K562 (cell line): Measurements from ENCODE around the gene GPATCH3. TPM values are rescaled to one million over a fixed set of nuclear protein-coding genes. Genes with fewer than 3 reads are reported as not detected.

Source experiments
- ATAC-seq: fragments of 200-7000 bp; cut with Tn5 transposase; 3 replicates; pipeline ENCODE4 v1.9.1; 2020; ENCODE audit warnings: moderate library complexity
- BruUV-seq: library from RNA; stranded (reverse); fragments of 400-500 nt; replicated peaks from 2 replicates; lab custom pipeline; 2021; lab: Mats Ljungman, UMichigan
- CTCF ChIA-PET: fragments of 300-600 bp; formaldehyde crosslinking; extraction: SDS; loops from one replicate; lab custom pipeline; 2021; ENCODE audit warnings: low intra/inter-chr PET ratio; lab: Yijun Ruan, JAX
- POLR2A ChIA-PET: fragments of 300-600, 350-650 bp; sonication (Branson Sonifier 250); formaldehyde crosslinking; extraction: SDS; loops from one replicate; lab custom pipeline; 2021; ENCODE audit warnings: antibody characterized with exemption, inconsistent platforms; lab: Yijun Ruan, JAX
- DNase-seq, 4 experiments: peaks; one replicate each; pipeline versions ENCODE4 v3.0.0 to v3.0.0-alpha.2; 2011 to 2018; ENCODE audit warnings: low spot score in 3 of 4, mixed read lengths in 3 of 4; ENCODE audit errors: extremely low read depth in 1 of 4
- FAIRE-seq: peaks from 2 replicates; lab custom pipeline; 2011; peaks lifted over from hg19 to GRCh38; lab: Jason Lieb, UNC
- H2AFZ ChIP-seq: 2 replicates; pipeline ENCODE4 v1.6.0; 2011; ENCODE audit warnings: low read depth, low read length, control low read depth, inconsistent platforms
- H3K27ac ChIP-seq: fragments of 200-600 bp; 3 replicates; pipeline ENCODE4 v1.8.0; 2011; ENCODE audit warnings: low read depth, mild to moderate bottlenecking, control low read depth, inconsistent platforms, low read length, moderate library complexity, mixed read lengths; ENCODE audit errors: extremely low read depth
- H3K27me3 ChIP-seq, 2 experiments: fragments of 300-600 bp in 1 of 2; 2 replicates in 1 of 2; 3 replicates in 1 of 2; pipeline versions ENCODE4 v1.6.0 to v1.8.0; 2011; ENCODE audit warnings: inconsistent platforms in 2 of 2, low read length in 2 of 2, mild to moderate bottlenecking in 1 of 2, mixed read lengths in 1 of 2, moderate library complexity in 1 of 2; ENCODE audit not compliant: control insufficient read depth in 2 of 2, insufficient read depth in 2 of 2
- H3K36me3 ChIP-seq: fragments of 300-600 bp; 3 replicates; pipeline ENCODE4 v1.8.0; 2011; ENCODE audit warnings: mild to moderate bottlenecking, low read length, inconsistent platforms; ENCODE audit not compliant: control insufficient read depth, insufficient read depth
- H3K4me1 ChIP-seq, 2 experiments: fragments of 200-600 bp in 1 of 2; replicated peaks in 1 of 2; 2 replicates in 1 of 2; 3 replicates in 1 of 2; pipeline versions ENCODE4 v1.5.1 to v1.8.0; 2011; ENCODE audit warnings: inconsistent platforms in 2 of 2, low read length in 2 of 2, mild to moderate bottlenecking in 1 of 2, mixed read lengths in 1 of 2, moderate library complexity in 1 of 2; ENCODE audit not compliant: control insufficient read depth in 2 of 2, insufficient read depth in 2 of 2
- H3K4me2 ChIP-seq: 2 replicates; pipeline ENCODE4 v1.6.1; 2011; ENCODE audit warnings: low read length, control low read depth, inconsistent platforms, mixed read lengths; ENCODE audit not compliant: insufficient read depth
- H3K4me3 ChIP-seq: fragments of 200-600 bp; sonication (generic), shearing (Covaris generic); 2 replicates; pipeline ENCODE4 v1.5.1; 2016; ENCODE audit warnings: control low read depth, inconsistent platforms
- H3K79me2 ChIP-seq: fragments of 200-600 bp; 3 replicates; pipeline ENCODE4 v1.8.0; 2011; ENCODE audit warnings: low read length, inconsistent platforms; ENCODE audit not compliant: control insufficient read depth, insufficient read depth
- H3K9ac ChIP-seq, 2 experiments: 2 replicates each; pipeline versions ENCODE4 v1.6.0 to v1.6.1; 2011; ENCODE audit warnings: low read depth in 2 of 2, low read length in 2 of 2, control low read depth in 1 of 2, inconsistent platforms in 1 of 2, mild to moderate bottlenecking in 1 of 2, mixed read lengths in 1 of 2; ENCODE audit not compliant: insufficient read depth in 1 of 2
- H3K9me1 ChIP-seq: one replicate; pipeline ENCODE4 v1.6.0; 2011; ENCODE audit warnings: inconsistent platforms, mild to moderate bottlenecking, low read length, moderate library complexity; ENCODE audit not compliant: control insufficient read depth, insufficient read depth
- H3K9me3 ChIP-seq: replicated peaks from 2 replicates; pipeline ENCODE4 v1.5.1; 2011; ENCODE audit warnings: low read depth, low read length, inconsistent platforms; ENCODE audit not compliant: control insufficient read depth, insufficient read depth
- H4K20me1 ChIP-seq: replicated peaks from 2 replicates; pipeline ENCODE4 v1.6.1; 2011; ENCODE audit warnings: low read length, inconsistent platforms, mixed read lengths; ENCODE audit not compliant: control insufficient read depth, insufficient read depth
- CBFA2T2 ChIP-seq: fragments of 450-650 bp; conservative IDR thresholded peaks from 2 replicates; pipeline ENCODE4 v1.6.1; 2017; ENCODE audit warnings: mild to moderate bottlenecking
- CEBPB ChIP-seq: fragments of 450-650 bp; IDR thresholded peaks from 2 replicates; pipeline ENCODE4 v1.6.1; 2016; ENCODE audit warnings: missing genetic modification characterization, missing compliant biosample characterization
- GABPB2 ChIP-seq: fragments of 250-450 bp; sonication (Bioruptor Pico); conservative IDR thresholded peaks from 2 replicates; pipeline ENCODE4 v1.5.1; 2021; ENCODE audit warnings: mild to moderate bottlenecking
- HDAC6 ChIP-seq: IDR thresholded peaks from 2 replicates; pipeline ENCODE4 v1.6.1; 2012; ENCODE audit warnings: low read depth, mild to moderate bottlenecking, control low read depth, inconsistent platforms, low read length, moderate library complexity
- HMG20A ChIP-seq: fragments of 450-650 bp; formaldehyde crosslinking; conservative IDR thresholded peaks from 2 replicates; pipeline ENCODE4 v1.4.0; 2020; ENCODE audit warnings: mild to moderate bottlenecking, mixed read lengths
- MCM3 ChIP-seq: fragments of 450-650 bp; IDR thresholded peaks from 2 replicates; pipeline ENCODE4 v1.6.1; 2016
- MEIS2 ChIP-seq: fragments of 450-650 bp; IDR thresholded peaks from 2 replicates; pipeline ENCODE4 v1.6.1; 2014; ENCODE audit warnings: mild to moderate bottlenecking; ENCODE audit not compliant: partially characterized antibody
- NR4A1 ChIP-seq, 2 experiments: fragments of 250-450 bp in 1 of 2; fragments of 450-650 bp in 1 of 2; sonication (Bioruptor Pico) in 1 of 2; IDR thresholded peaks; 2 replicates each; pipeline versions ENCODE4 v1.4.0 to v1.6.1; 2016 to 2020; ENCODE audit warnings: mild to moderate bottlenecking in 2 of 2, missing compliant biosample characterization in 1 of 2, missing genetic modification characterization in 1 of 2, moderate library complexity in 1 of 2
- PHTF2 ChIP-seq: fragments of 250-450 bp; sonication (Bioruptor Pico); IDR thresholded peaks from 2 replicates; pipeline ENCODE4 v1.5.0; 2021; ENCODE audit warnings: mild to moderate bottlenecking
- SMAD1 ChIP-seq: fragments of 150-350 bp; IDR thresholded peaks from 2 replicates; pipeline ENCODE4 v1.6.1; 2014; ENCODE audit warnings: low read length, low read depth; ENCODE audit not compliant: partially characterized antibody
- SMARCA4 ChIP-seq: fragments of 450-650 bp; IDR thresholded peaks from 2 replicates; pipeline ENCODE4 v1.6.1; 2016
- TCFL5 ChIP-seq: fragments of 250-450 bp; sonication (Bioruptor Pico); conservative IDR thresholded peaks from 2 replicates; pipeline ENCODE4 v1.6.1; 2021; ENCODE audit warnings: mild to moderate bottlenecking, moderate library complexity, matching md5 sums
- TFE3 ChIP-seq: fragments of 450-650 bp; formaldehyde crosslinking; IDR thresholded peaks from 2 replicates; pipeline ENCODE4 v1.4.0; 2020; ENCODE audit warnings: mild to moderate bottlenecking, mixed read lengths
- ZNF121 ChIP-seq: sonication (generic); formaldehyde crosslinking; conservative IDR thresholded peaks from 2 replicates; pipeline ENCODE4 v1.8.0; 2022; ENCODE audit warnings: missing genetic modification reagents
- ZNF77 ChIP-seq: fragments of 250-450 bp; sonication (Bioruptor Pico); IDR thresholded peaks from 2 replicates; pipeline ENCODE4 v1.5.0; 2020
- WGBS: fragments of 100-300 bp; shearing (Covaris generic); methylation state at CpG from one replicate; pipeline ENCODE4 v1.1.6; 2016; ENCODE audit warnings: low coverage, mixed read lengths; ENCODE audit not compliant: insufficient coverage; ENCODE audit errors: missing lambda C conversion rate; 5-methylcytosine and 5-hydroxymethylcytosine counted together
- in situ Hi-C: fragments of 300-500 bp; cut with MboI; formaldehyde crosslinking; loops from 4 replicates; pipeline ENCODE4 v1.15.0; 2018; ENCODE audit warnings: inconsistent platforms, mixed read lengths
- intact Hi-C: fragments of 100-400 bp; cut with micrococcal nuclease; formaldehyde crosslinking; loops from 2 replicates; pipeline ENCODE4 v1.14.2; 2022
- polyA plus RNA-seq, 8 experiments: library from polyadenylated mRNA; depleted of rRNA in 4 of 8; stranded (reverse) in 5 of 8; unstranded in 3 of 8; fragments of >200 nt; fragmentation: Nextera tagmentation in 2 of 8; fragmentation: Illumina TruSeq in 1 of 8; extraction: Ambion mirVana in 2 of 8; extraction: Trizol in 1 of 8; gene quantifications; 2 replicates each; pipeline versions ENCODE4 v1.2.1 to v1.2.3, GENCODE V29; 2011 to 2014; ENCODE audit warnings: inconsistent platforms in 1 of 8, missing spikeins in 1 of 8
- total RNA-seq, 7 experiments: library from RNA; depleted of rRNA in 6 of 7; stranded (reverse); fragments of >200 nt in 6 of 7; fragmentation: Illumina TruSeq in 2 of 7; extraction: Trizol in 2 of 7; gene quantifications; 2 replicates each; pipeline versions ENCODE4 v1.2.1 to v1.2.3, GENCODE V29; 2011 to 2021; ENCODE audit warnings: low replicate concordance in 1 of 7
- TF ChIP-seq, protein P1 (sequence below): fragments of 450-650 bp; IDR thresholded peaks from 2 replicates; pipeline ENCODE4 v1.6.1; 2016
- TF ChIP-seq, protein P2 (sequence below): IDR thresholded peaks from 3 replicates; pipeline ENCODE4 v1.6.1; 2011; ENCODE audit warnings: borderline replicate concordance, mild to moderate bottlenecking, moderate library complexity; ENCODE audit not compliant: insufficient read length; ENCODE audit errors: extremely low read depth

GPATCH3 gene
- total and polyA plus RNA-seq, 9 of the 15 experiments (the other 6 are each of a cell fraction or from before 2014, with no cell fraction given), result 1.6 to 23.0 (median 13.3) TPM

DNA sequence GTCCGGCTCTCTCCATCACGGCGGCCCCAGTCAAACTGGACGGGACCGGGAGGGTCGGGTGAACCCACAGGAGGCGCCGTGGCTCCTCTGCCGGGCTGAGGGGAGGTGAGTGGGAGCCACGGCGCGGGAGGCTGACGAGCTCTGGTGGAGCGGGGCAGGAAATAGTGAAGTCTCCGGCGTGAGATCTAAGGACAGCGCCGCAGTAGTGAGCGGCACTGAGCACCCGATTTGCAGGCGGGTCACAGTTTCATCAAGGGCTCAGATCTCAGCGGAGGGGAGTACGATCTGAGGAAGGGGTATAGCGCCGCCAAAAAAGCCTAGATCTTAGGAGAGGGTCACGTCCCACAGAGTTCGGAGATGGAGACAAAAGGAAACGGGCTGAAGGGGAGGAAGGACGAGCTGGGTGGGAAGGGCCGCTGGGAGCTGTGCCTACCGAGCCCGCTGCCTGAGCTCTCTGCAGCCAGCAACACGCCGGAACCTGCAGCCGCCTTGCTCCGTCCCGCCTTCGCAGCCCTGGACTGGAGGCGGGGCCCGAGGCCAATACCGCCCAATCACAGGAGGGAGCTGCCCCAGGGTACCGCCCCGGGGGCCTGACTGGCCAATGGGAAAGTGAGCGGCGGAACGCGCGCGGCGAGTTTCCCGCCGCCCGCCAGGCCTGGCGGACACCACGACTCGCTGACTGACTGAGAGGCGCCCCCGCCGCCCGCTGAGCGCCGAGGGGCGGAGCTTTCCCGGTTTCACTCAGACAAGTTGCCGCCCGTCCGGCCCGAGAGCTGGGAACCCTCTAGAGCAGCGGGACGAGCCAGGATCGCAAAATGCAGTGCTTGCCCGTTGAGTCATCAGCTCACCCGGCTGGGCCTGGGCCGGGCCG lies 35.4 kb downstream of the GPATCH3 start:
- in situ Hi-C loops (no loop called here), intact Hi-C loops (loop anchor here (10.0 kb wide), 1 partner anchor 170 kb away; the partner anchor contains the start of gene ARID1A)
- Histone ChIP-seq H3K79me2 (no peaks in the 10 kb centered on the region), H3K36me3 (no peaks in the 10 kb centered on the region), H3K9me1 (no peaks in the 10 kb centered on the region), H3K4me1 (peaks cover 21 to 36% of the 10 kb centered on the region in 2 experiments), H3K27me3 (no peaks in the 10 kb centered on the region), H3K4me2 (peak overlapping the region; percentile 98), H3K9ac (peak overlapping the region; percentile 91 to 99), H3K4me3 (peak overlapping the region; percentile 55), H3K9me3 (no peaks in the 10 kb centered on the region), H2AFZ (peak overlapping the region; percentile 99), H4K20me1 (no peaks in the 10 kb centered on the region), H3K27ac (peak overlapping the region; percentile 90)
- ChIA-PET POLR2A (interaction anchor here (0.6 to 2.2 kb wide), 27 partner anchors 8 to 363 kb away, joined by 3 to 11 read pairs (median 3); partner anchors contain the start of genes GPATCH3 and SLC9A1), CTCF (interaction anchor here (0.6 kb wide), 1 partner anchor 10 kb away, joined by 3 read pairs; no protein-coding TSS in a partner anchor)
- peak; percentile 85 for FAIRE-seq
- WGBS, result under 1% methylated on average over 74 of the region's 75 CpGs
- ATAC-seq, result peak; percentile 96
- BruUV-seq, result TSS peak; percentile 92
- peak; percentile 99 for DNase-seq
- TF ChIP-seq PHTF2 (CRISPR knock-in tag) (no peak), HDAC6 (no peak), NR4A1 (CRISPR knock-in tag; IDR thresholded peaks at IDR 0.05) (0 out of 2 replicates have a peak, but pooled peaks have one; percentile 18), NR4A1 (tag; IDR thresholded peaks at IDR 0.05) (no peak), ZNF121 (CRISPR knock-in tag) (no peak), TCFL5 (CRISPR knock-in tag) (no peak), CBFA2T2 (no peak), CEBPB (tag) (no peak), TFE3 (CRISPR knock-in tag) (no peak), MCM3 (no peak), ZNF77 (CRISPR knock-in tag) (no peak), HMG20A (CRISPR knock-in tag) (no peak), GABPB2 (CRISPR knock-in tag) (no peak), SMARCA4 (peak; percentile 37; the same call in 1 of the 2 replicates), SMAD1 (no peak), MEIS2 (peak; percentile 81)
- TF ChIP-seq, protein P1, sequence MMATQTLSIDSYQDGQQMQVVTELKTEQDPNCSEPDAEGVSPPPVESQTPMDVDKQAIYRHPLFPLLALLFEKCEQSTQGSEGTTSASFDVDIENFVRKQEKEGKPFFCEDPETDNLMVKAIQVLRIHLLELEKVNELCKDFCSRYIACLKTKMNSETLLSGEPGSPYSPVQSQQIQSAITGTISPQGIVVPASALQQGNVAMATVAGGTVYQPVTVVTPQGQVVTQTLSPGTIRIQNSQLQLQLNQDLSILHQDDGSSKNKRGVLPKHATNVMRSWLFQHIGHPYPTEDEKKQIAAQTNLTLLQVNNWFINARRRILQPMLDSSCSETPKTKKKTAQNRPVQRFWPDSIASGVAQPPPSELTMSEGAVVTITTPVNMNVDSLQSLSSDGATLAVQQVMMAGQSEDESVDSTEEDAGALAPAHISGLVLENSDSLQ, result peak; percentile 96
- TF ChIP-seq, protein P2, sequence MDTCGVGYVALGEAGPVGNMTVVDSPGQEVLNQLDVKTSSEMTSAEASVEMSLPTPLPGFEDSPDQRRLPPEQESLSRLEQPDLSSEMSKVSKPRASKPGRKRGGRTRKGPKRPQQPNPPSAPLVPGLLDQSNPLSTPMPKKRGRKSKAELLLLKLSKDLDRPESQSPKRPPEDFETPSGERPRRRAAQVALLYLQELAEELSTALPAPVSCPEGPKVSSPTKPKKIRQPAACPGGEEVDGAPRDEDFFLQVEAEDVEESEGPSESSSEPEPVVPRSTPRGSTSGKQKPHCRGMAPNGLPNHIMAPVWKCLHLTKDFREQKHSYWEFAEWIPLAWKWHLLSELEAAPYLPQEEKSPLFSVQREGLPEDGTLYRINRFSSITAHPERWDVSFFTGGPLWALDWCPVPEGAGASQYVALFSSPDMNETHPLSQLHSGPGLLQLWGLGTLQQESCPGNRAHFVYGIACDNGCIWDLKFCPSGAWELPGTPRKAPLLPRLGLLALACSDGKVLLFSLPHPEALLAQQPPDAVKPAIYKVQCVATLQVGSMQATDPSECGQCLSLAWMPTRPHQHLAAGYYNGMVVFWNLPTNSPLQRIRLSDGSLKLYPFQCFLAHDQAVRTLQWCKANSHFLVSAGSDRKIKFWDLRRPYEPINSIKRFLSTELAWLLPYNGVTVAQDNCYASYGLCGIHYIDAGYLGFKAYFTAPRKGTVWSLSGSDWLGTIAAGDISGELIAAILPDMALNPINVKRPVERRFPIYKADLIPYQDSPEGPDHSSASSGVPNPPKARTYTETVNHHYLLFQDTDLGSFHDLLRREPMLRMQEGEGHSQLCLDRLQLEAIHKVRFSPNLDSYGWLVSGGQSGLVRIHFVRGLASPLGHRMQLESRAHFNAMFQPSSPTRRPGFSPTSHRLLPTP, result no peak
